Neutrophil (primary cell): ENCODE measurements around the gene KCNE4.

ENCODE experiments used
- H3K27ac ChIP-seq: fragments of 200-600 bp; sonication (generic); 2 replicates; pipeline ENCODE4 v1.5.1; 2016; ENCODE audit warnings: mild to moderate bottlenecking, moderate library complexity
- H3K27me3 ChIP-seq: fragments of 200-600 bp; sonication (generic); 2 replicates; pipeline ENCODE4 v1.6.0; 2016; ENCODE audit warnings: mild to moderate bottlenecking
- H3K36me3 ChIP-seq: fragments of 200-600 bp; sonication (generic); 2 replicates; pipeline ENCODE4 v1.5.1; 2017
- H3K4me1 ChIP-seq, 2 experiments: fragments of 200-600 bp in 1 of 2; sonication (generic) in 1 of 2; 1 replicate in 1 of 2; 2 replicates in 1 of 2; pipeline versions ENCODE4 v1.5.1 to v1.6.1; 2013 to 2016; ENCODE audit warnings: low read depth in 1 of 2, low read length in 1 of 2, mild to moderate bottlenecking in 1 of 2, moderate library complexity in 1 of 2; ENCODE audit not compliant: control insufficient read depth in 1 of 2, insufficient read depth in 1 of 2
- H3K4me3 ChIP-seq, 2 experiments: fragments of 200-600 bp in 1 of 2; sonication (generic) in 1 of 2; 1 replicate in 1 of 2; 2 replicates in 1 of 2; pipeline ENCODE4 v1.5.1; 2013 to 2016; ENCODE audit warnings: low read depth in 1 of 2, low read length in 1 of 2, mild to moderate bottlenecking in 1 of 2, moderate library complexity in 1 of 2
- H3K9me3 ChIP-seq: fragments of 200-600 bp; sonication (generic); 2 replicates; pipeline ENCODE4 v1.5.1; 2016
- CTCF ChIP-seq: fragments of 200-600 bp; sonication (generic); IDR thresholded peaks from 2 replicates; pipeline ENCODE4 v1.5.1; 2016; ENCODE audit warnings: antibody characterized with exemption

The KCNE4 gene

GRCh38 chr2:223084873-223085272 is 32.9 kb downstream of the KCNE4 start:
- H3K4me1 ChIP-seq, result no peaks in the 10 kb centered on the region
- no peaks in the 10 kb centered on the region for H3K9me3 ChIP-seq
- H3K4me3 ChIP-seq, result no peak overlapping the region
- H3K27me3 ChIP-seq, result no peaks in the 10 kb centered on the region
- TF ChIP-seq CTCF, result no peak
- no peaks in the 10 kb centered on the region for H3K36me3 ChIP-seq
- no peak overlapping the region for H3K27ac ChIP-seq

GRCh38 chr2:223086370-223086981 is 34.5 kb downstream of the KCNE4 start:
- no peaks in the 10 kb centered on the region for H3K27me3 ChIP-seq
- H3K36me3 ChIP-seq, result no peaks in the 10 kb centered on the region
- H3K9me3 ChIP-seq, result no peaks in the 10 kb centered on the region
- H3K4me1 ChIP-seq, result no peaks in the 10 kb centered on the region
- no peak for TF ChIP-seq CTCF
- no peak overlapping the region for H3K27ac ChIP-seq
- no peak overlapping the region for H3K4me3 ChIP-seq

- Histone ChIP-seq H3K4me3 (no peak overlapping the region), H3K4me1 (no peaks in the 10 kb centered on the region), H3K36me3 (no peaks in the 10 kb centered on the region), H3K27ac (no peak overlapping the region), H3K9me3 (no peaks in the 10 kb centered on the region), H3K27me3 (no peaks in the 10 kb centered on the region)
- TF ChIP-seq CTCF, result no peak
These were observed 35.5 kb downstream of the KCNE4 start for GRCh38 chr2:223087466-223087865.

- no peak for TF ChIP-seq CTCF
- Histone ChIP-seq H3K36me3 (no peaks in the 10 kb centered on the region), H3K27me3 (no peaks in the 10 kb centered on the region), H3K27ac (no peak overlapping the region), H3K4me1 (no peaks in the 10 kb centered on the region), H3K9me3 (no peaks in the 10 kb centered on the region), H3K4me3 (no peak overlapping the region)
These were observed 36.9 kb downstream of the KCNE4 start for GRCh38 chr2:223088866-223089265.

GRCh38 chr2:223090039-223090438 is 38.0 kb downstream of the KCNE4 start:
- Histone ChIP-seq H3K27me3 (no peaks in the 10 kb centered on the region), H3K36me3 (no peaks in the 10 kb centered on the region), H3K27ac (no peak overlapping the region), H3K9me3 (no peaks in the 10 kb centered on the region), H3K4me3 (no peak overlapping the region), H3K4me1 (no peaks in the 10 kb centered on the region)
- no peak for TF ChIP-seq CTCF
